Progenitor cell of endocrine pancreas (in vitro differentiated cells): Measurements from ENCODE around the gene CIC. TPM values are rescaled to one million over a fixed set of nuclear protein-coding genes. Genes with fewer than 3 reads are reported as not detected.

Experiments
- DNase-seq: peaks from one replicate; pipeline ENCODE4 v3.0.0; 2021; ENCODE audit warnings: low spot score; ENCODE audit not compliant: unreplicated experiment
- H3K27ac Mint-ChIP-seq: 2 replicates; pipeline ENCODE4 v1.8.0; 2021; ENCODE audit warnings: mild to moderate bottlenecking, moderate library complexity, mixed read lengths
- H3K27me3 Mint-ChIP-seq: 2 replicates; pipeline ENCODE4 v1.8.0; 2021; ENCODE audit warnings: mixed read lengths
- H3K36me3 Mint-ChIP-seq: 2 replicates; pipeline ENCODE4 v1.8.0; 2022; ENCODE audit warnings: mixed read lengths; ENCODE audit not compliant: insufficient read depth
- H3K4me1 Mint-ChIP-seq: 2 replicates; pipeline ENCODE4 v1.8.0; 2021; ENCODE audit warnings: low read depth, mixed read lengths
- H3K4me3 Mint-ChIP-seq: 2 replicates; pipeline ENCODE4 v1.8.0; 2021; ENCODE audit warnings: low read depth, mild to moderate bottlenecking, moderate library complexity, mixed read lengths
- H3K9me3 Mint-ChIP-seq: 2 replicates; pipeline ENCODE4 v1.8.0; 2021; ENCODE audit warnings: low read depth, mixed read lengths
- CTCF ChIP-seq: fragments of 200-600 bp; sonication (generic); IDR thresholded peaks from one replicate; pipeline ENCODE4 v1.5.0; 2021; ENCODE audit warnings: antibody characterized with exemption, mild to moderate bottlenecking; ENCODE audit not compliant: unreplicated experiment
- total RNA-seq: library from RNA; stranded (reverse); gene quantifications from 2 replicates; pipeline ENCODE4 v1.2.1, GENCODE V29; 2021

CIC gene
- total RNA-seq, 1 donor from 2014 or later: 86.0 TPM

- no peak for DNase-seq
- Mint-ChIP-seq H3K4me1 (no peaks in the 10 kb centered on the region), H3K4me3 (no peak overlapping the region), H3K36me3 (peaks cover 15% of the 10 kb centered on the region), H3K9me3 (no peaks in the 10 kb centered on the region), H3K27me3 (no peaks in the 10 kb centered on the region), H3K27ac (no peak overlapping the region)
- no peak for TF ChIP-seq CTCF
These were observed 24.9 kb downstream of the CIC start for GRCh38 chr19:42293948-42294347.

GRCh38 chr19:42294471-42295137, 25.6 kb downstream of the CIC start:
- Mint-ChIP-seq H3K27me3 (no peaks in the 10 kb centered on the region), H3K27ac (no peak overlapping the region), H3K9me3 (no peaks in the 10 kb centered on the region), H3K4me1 (no peaks in the 10 kb centered on the region), H3K4me3 (no peak overlapping the region), H3K36me3 (peaks cover 15% of the 10 kb centered on the region)
- no peak for DNase-seq
- TF ChIP-seq CTCF: no peak

- no peak overlapping the region for H3K27ac Mint-ChIP-seq
- DNase-seq: no peak
- no peak for TF ChIP-seq CTCF
- peaks cover 18% of the 10 kb centered on the region for H3K36me3 Mint-ChIP-seq
- H3K4me1 Mint-ChIP-seq: no peaks in the 10 kb centered on the region
- H3K4me3 Mint-ChIP-seq: no peak overlapping the region
- H3K27me3 Mint-ChIP-seq: no peaks in the 10 kb centered on the region
- no peaks in the 10 kb centered on the region for H3K9me3 Mint-ChIP-seq
These were observed 26.3 kb downstream of the CIC start for GRCh38 chr19:42295342-42295741.

- no peaks in the 10 kb centered on the region for H3K9me3 Mint-ChIP-seq
- DNase-seq: peak; percentile 93
- no peak overlapping the region for H3K27ac Mint-ChIP-seq
- no peak overlapping the region for H3K4me3 Mint-ChIP-seq
- peak; percentile 83 for TF ChIP-seq CTCF
- no peaks in the 10 kb centered on the region for H3K4me1 Mint-ChIP-seq
- H3K36me3 Mint-ChIP-seq: peaks cover 18% of the 10 kb centered on the region
- no peaks in the 10 kb centered on the region for H3K27me3 Mint-ChIP-seq
These were observed 26.9 kb downstream of the CIC start for GRCh38 chr19:42295831-42296525.

GRCh38 chr19:42297039-42297438, 28.0 kb downstream of the CIC start:
- DNase-seq: no peak
- no peak overlapping the region for H3K27ac Mint-ChIP-seq
- H3K36me3 Mint-ChIP-seq: peaks cover 12% of the 10 kb centered on the region
- no peaks in the 10 kb centered on the region for H3K27me3 Mint-ChIP-seq
- H3K9me3 Mint-ChIP-seq: no peaks in the 10 kb centered on the region
- H3K4me1 Mint-ChIP-seq: peaks cover 8% of the 10 kb centered on the region
- TF ChIP-seq CTCF: no peak
- no peak overlapping the region for H3K4me3 Mint-ChIP-seq
